Neural progenitor cell (in vitro differentiated cells): Measurements from ENCODE around the gene LEMD3. TPM values are rescaled to one million over a fixed set of nuclear protein-coding genes. Genes with fewer than 3 reads are reported as not detected.

Source experiments
- DNase-seq: peaks from one replicate; pipeline ENCODE4 v3.0.0-alpha.2; 2016; ENCODE audit warnings: low spot score
- H2AFZ ChIP-seq: fragments of 200-600 bp; sonication (generic); replicated peaks from 2 replicates; pipeline ENCODE4 v1.6.1; 2016; ENCODE audit warnings: antibody characterized with exemption
- H3F3A ChIP-seq: fragments of 200-600 bp; sonication (generic); 2 replicates; pipeline ENCODE4 v1.6.1; 2016; ENCODE audit warnings: antibody characterized with exemption, low read depth
- H3K27ac ChIP-seq: fragments of 200-600 bp; sonication (generic); 2 replicates; pipeline ENCODE4 v1.5.1; 2016; ENCODE audit warnings: mild to moderate bottlenecking
- H3K27me3 ChIP-seq: fragments of 200-600 bp; sonication (generic); 2 replicates; pipeline ENCODE4 v1.6.1; 2016; ENCODE audit warnings: mild to moderate bottlenecking, moderate library complexity
- H3K36me3 ChIP-seq: fragments of 200-600 bp; sonication (generic); 2 replicates; pipeline ENCODE4 v1.5.1; 2016
- H3K4me1 ChIP-seq: fragments of 200-600 bp; sonication (generic); 2 replicates; pipeline ENCODE4 v1.6.1; 2016; ENCODE audit warnings: mixed run types
- H3K4me2 ChIP-seq: fragments of 200-600 bp; sonication (generic); 2 replicates; pipeline ENCODE4 v1.6.1; 2016
- H3K4me3 ChIP-seq: fragments of 200-600 bp; sonication (generic); 2 replicates; pipeline ENCODE4 v1.5.1; 2016
- H3K79me2 ChIP-seq: fragments of 200-600 bp; sonication (generic); 2 replicates; pipeline ENCODE4 v1.6.1; 2016; ENCODE audit warnings: low read depth
- H3K9ac ChIP-seq: fragments of 200-600 bp; sonication (generic); 2 replicates; pipeline ENCODE4 v1.6.1; 2016
- H3K9me3 ChIP-seq: fragments of 200-600 bp; sonication (generic); 2 replicates; pipeline ENCODE4 v1.5.1; 2016; ENCODE audit warnings: low read depth
- H4K20me1 ChIP-seq: fragments of 200-600 bp; sonication (generic); 2 replicates; pipeline ENCODE4 v1.6.1; 2016; ENCODE audit warnings: low read depth
- H3K27ac Mint-ChIP-seq: 3 replicates; pipeline ENCODE4 v1.8.0; 2021; ENCODE audit warnings: mixed read lengths
- H3K27me3 Mint-ChIP-seq: 2 replicates; pipeline ENCODE4 v1.8.0; 2022; ENCODE audit warnings: low read depth, mild to moderate bottlenecking, inconsistent platforms, moderate library complexity, mixed read lengths; ENCODE audit not compliant: insufficient read depth
- H3K36me3 Mint-ChIP-seq: 3 replicates; pipeline ENCODE4 v1.8.0; 2021; ENCODE audit warnings: mixed read lengths
- H3K4me1 Mint-ChIP-seq: 3 replicates; pipeline ENCODE4 v1.8.0; 2021; ENCODE audit warnings: mixed read lengths
- H3K4me3 Mint-ChIP-seq: 3 replicates; pipeline ENCODE4 v1.8.0; 2021; ENCODE audit warnings: mild to moderate bottlenecking, moderate library complexity, mixed read lengths
- H3K9me3 Mint-ChIP-seq: 3 replicates; pipeline ENCODE4 v1.8.0; 2020; ENCODE audit warnings: mixed read lengths
- CTCF ChIP-seq: fragments of 200-600 bp; sonication (generic); IDR thresholded peaks from 2 replicates; pipeline ENCODE4 v1.5.1; 2017; ENCODE audit warnings: antibody characterized with exemption, mild to moderate bottlenecking
- EZH2 ChIP-seq: fragments of 200-600 bp; sonication (generic); IDR thresholded peaks from 2 replicates; pipeline ENCODE4 v1.6.1; 2017; ENCODE audit warnings: antibody characterized with exemption, mild to moderate bottlenecking, moderate library complexity
- EZH2phosphoT487 ChIP-seq: fragments of 200-600 bp; sonication (generic); IDR thresholded peaks from 2 replicates; pipeline ENCODE4 v1.6.1; 2017; ENCODE audit warnings: antibody characterized with exemption
- total RNA-seq: library from RNA; depleted of rRNA; stranded (reverse); fragments of >200 nt; gene quantifications from 2 replicates; pipeline ENCODE4 v1.2.3, GENCODE V29; 2015; ENCODE audit warnings: low replicate concordance

Gene LEMD3
- total RNA-seq, 1 donor from 2014 or later, result 11.5 TPM

- Histone ChIP-seq H3K36me3 (no peaks in the 10 kb centered on the region), H3K4me3 (no peak overlapping the region), H3K4me2 (no peak overlapping the region), H3K4me1 (no peaks in the 10 kb centered on the region), H3F3A (peaks cover 3% of the 10 kb centered on the region), H3K79me2 (no peaks in the 10 kb centered on the region), H3K9me3 (no peaks in the 10 kb centered on the region), H3K27ac (no peak overlapping the region), H2AFZ (no peak overlapping the region), H3K27me3 (peaks cover 29% of the 10 kb centered on the region), H3K9ac (no peak overlapping the region), H4K20me1 (no peaks in the 10 kb centered on the region)
- no peak overlapping the region for H3K4me3 Mint-ChIP-seq
- no peak for TF ChIP-seq EZH2
- no peak for TF ChIP-seq CTCF
- TF ChIP-seq EZH2phosphoT487, result no peak
- DNase-seq, result no peak
- peaks cover 6% of the 10 kb centered on the region for H3K4me1 Mint-ChIP-seq
- no peaks in the 10 kb centered on the region for H3K36me3 Mint-ChIP-seq
- no peaks in the 10 kb centered on the region for H3K9me3 Mint-ChIP-seq
- H3K27ac Mint-ChIP-seq, result no peak overlapping the region
- H3K27me3 Mint-ChIP-seq, result peaks cover 3% of the 10 kb centered on the region
Observed at GRCh38 chr12:65164774-65165173, 4.6 kb upstream of the LEMD3 start.

DNA sequence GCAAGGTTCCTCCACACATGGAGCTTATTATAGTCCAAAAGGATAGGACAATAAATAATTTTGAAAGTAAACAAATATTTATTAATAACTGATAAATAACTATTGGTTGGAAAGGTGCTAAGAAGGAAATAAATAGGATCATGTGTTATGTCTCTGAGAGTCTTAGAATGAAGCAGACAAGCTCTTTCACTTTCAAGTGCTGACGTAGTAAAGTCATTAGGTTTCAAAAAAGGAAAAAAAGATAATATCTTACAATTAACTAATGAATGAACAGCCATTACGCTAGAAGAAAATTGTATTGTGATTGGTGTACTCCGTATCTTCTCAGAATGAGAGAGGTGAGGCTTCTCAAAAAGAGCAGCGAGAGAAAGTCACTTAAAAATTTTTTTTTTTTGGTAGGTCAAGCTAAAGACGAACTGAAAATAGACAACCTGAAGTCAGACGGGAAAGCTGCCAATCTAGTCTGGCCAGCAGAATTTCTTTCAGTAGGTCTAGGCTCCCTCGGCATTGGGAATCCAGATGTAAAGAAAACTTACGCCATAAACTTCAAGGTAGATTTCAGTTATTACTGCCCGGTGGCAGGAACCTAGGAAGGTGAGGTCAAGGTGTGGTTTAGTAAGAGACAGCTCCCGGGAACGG is 583 bp upstream of the LEMD3 start:
- H4K20me1 ChIP-seq, result peaks cover 22% of the 10 kb centered on the region
- H3F3A ChIP-seq, result peaks cover 9% of the 10 kb centered on the region
- peaks cover 30% of the 10 kb centered on the region for H3K27me3 ChIP-seq
- H3K36me3 Mint-ChIP-seq, result peaks cover 5% of the 10 kb centered on the region
- H3K4me1 ChIP-seq, result no peaks in the 10 kb centered on the region
- peak overlapping the region; percentile 78 for H2AFZ ChIP-seq
- H3K4me1 Mint-ChIP-seq, result peaks cover 32% of the 10 kb centered on the region
- DNase-seq, result no peak
- no peaks in the 10 kb centered on the region for H3K9me3 Mint-ChIP-seq
- no peak for TF ChIP-seq EZH2phosphoT487
- TF ChIP-seq EZH2, result no peak
- TF ChIP-seq CTCF, result no peak
- peak overlapping the region; percentile 75 for H3K4me3 ChIP-seq
- no peak overlapping the region for H3K27ac ChIP-seq
- no peak overlapping the region for H3K9ac ChIP-seq
- H3K9me3 ChIP-seq, result no peaks in the 10 kb centered on the region
- peak overlapping the region; percentile 91 for H3K4me3 Mint-ChIP-seq
- H3K27ac Mint-ChIP-seq, result peak overlapping the region; percentile 99
- H3K36me3 ChIP-seq, result no peaks in the 10 kb centered on the region
- peaks cover 3% of the 10 kb centered on the region for H3K27me3 Mint-ChIP-seq
- H3K79me2 ChIP-seq, result peaks cover 34% of the 10 kb centered on the region
- peak overlapping the region; percentile 90 for H3K4me2 ChIP-seq

GRCh38 chr12:65170209-65170881 is 962 bp downstream of the LEMD3 start:
- peaks cover 3% of the 10 kb centered on the region for H3K27me3 Mint-ChIP-seq
- no peaks in the 10 kb centered on the region for H3K9me3 Mint-ChIP-seq
- peak overlapping the region; percentile 90 for H3K4me2 ChIP-seq
- peaks cover 30% of the 10 kb centered on the region for H3K27me3 ChIP-seq
- TF ChIP-seq EZH2 (no peak), CTCF (no peak), EZH2phosphoT487 (no peak)
- peak overlapping the region; percentile 42 for H3K27ac Mint-ChIP-seq
- no peaks in the 10 kb centered on the region for H3K9me3 ChIP-seq
- H3K4me1 ChIP-seq, result no peaks in the 10 kb centered on the region
- no peaks in the 10 kb centered on the region for H3K36me3 ChIP-seq
- peaks cover 9% of the 10 kb centered on the region for H3F3A ChIP-seq
- peaks cover 5% of the 10 kb centered on the region for H3K36me3 Mint-ChIP-seq
- H3K79me2 ChIP-seq, result peaks cover 44% of the 10 kb centered on the region
- H4K20me1 ChIP-seq, result peaks cover 22% of the 10 kb centered on the region
- peak; percentile 87 for DNase-seq
- peak overlapping the region; percentile 75 for H3K4me3 ChIP-seq
- H3K4me3 Mint-ChIP-seq, result peak overlapping the region; percentile 95
- H2AFZ ChIP-seq, result peak overlapping the region; percentile 78
- no peak overlapping the region for H3K9ac ChIP-seq
- peaks cover 32% of the 10 kb centered on the region for H3K4me1 Mint-ChIP-seq
- no peak overlapping the region for H3K27ac ChIP-seq
